HG03280 (cell line): ENCODE measurements around the gene ROBO1.

Experiments
- ATAC-seq: cut with Tn5 transposase; IDR thresholded peaks from one replicate; pipeline ENCODE4 v1.9.1; 2021; ENCODE audit warnings: mild to moderate bottlenecking, moderate library complexity; ENCODE audit not compliant: unreplicated experiment

Gene ROBO1

DNA sequence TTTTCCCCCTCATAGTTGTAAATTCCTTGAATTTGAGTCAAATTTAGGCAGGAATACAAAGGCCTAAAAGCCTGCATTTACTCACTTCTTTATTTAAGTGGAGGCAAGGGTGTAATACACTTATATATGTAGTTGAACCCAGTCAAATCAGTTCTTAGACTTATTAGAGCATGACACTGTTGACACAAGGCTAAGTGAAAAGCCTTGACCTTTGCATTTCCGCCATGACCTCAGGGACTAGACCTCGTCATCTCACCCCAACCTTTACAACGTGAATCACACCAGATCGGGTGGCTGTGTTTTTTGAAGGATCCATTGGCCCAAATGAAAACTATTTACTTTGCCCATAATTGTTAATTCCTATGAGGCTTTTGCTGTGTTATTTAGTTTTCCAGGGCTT lies 774.4 kb downstream of the ROBO1 start:
- no peak for ATAC-seq

DNA sequence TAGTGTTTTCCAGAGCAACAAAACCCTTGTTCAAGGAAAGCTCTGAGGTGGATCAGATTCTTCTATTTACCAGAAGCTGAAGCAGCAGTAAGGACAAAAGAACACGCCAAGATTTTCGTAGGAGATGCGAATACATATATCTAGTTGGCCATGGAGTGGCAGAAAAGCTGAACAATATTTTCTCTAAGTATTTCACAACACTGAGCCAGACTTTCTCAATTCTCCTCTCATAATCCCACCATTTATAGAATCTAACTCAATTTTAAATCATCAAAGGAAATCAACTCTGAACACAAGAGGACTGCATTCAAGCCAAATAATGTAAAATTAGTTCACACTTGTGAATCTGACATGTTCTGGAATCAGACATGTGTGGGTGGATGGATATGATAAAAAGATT lies 775.0 kb downstream of the ROBO1 start:
- no peak for ATAC-seq

DNA sequence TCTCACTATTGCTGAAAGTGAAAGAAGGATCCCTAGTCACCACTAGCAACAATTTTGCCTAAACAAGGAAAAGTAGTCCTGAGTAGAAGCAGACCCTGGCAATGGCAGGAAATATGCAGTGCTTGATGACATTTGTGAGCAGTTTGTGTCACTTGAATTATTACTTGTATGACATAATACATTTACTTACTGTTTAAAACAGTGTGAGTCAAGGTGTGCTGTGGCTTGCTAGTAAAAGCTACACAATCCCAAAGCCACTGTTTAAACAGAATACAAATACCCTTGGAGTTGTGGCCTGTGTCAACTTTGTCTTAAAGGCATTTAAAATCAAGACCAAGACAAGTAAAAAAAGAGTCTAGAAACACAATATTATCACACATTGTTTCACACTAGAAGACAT lies 775.4 kb downstream of the ROBO1 start:
- ATAC-seq = no peak

DNA sequence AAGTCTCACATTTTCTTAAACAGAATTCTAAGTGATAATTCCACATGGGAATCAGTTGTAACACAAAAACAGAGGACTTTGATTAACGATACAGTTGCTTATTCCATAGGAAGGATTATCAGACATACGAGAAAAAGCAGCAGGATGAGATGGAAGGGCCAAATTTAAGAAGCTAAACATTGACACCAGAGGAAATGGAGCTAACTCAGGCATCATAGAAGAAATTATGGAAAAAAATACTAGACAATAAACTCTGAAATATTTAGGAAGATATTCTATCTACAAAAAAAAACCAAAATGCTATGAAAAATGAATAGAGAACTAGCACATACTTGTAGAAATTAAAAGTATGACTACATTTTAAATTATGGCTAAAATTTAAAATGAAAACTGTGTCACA lies 776.1 kb downstream of the ROBO1 start:
- no peak for ATAC-seq

DNA sequence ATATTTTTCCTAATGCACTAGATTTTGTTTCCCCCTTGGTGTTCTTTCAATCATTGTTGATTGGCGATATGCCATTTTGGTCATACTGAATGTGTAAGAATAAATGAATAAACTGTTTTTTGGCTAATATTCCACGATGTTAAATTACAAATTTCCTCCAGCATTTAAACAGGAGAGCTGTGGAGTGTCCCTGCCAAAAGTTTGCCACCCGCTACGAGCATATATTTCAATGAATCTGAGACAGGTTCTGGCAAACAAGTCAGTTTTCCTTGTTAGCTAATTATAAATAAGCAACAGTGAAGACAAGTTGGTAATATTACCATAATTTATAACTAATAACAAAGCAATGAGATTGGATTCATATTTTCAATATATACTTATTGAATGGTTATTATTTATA lies 777.6 kb downstream of the ROBO1 start:
- no peak for ATAC-seq

DNA sequence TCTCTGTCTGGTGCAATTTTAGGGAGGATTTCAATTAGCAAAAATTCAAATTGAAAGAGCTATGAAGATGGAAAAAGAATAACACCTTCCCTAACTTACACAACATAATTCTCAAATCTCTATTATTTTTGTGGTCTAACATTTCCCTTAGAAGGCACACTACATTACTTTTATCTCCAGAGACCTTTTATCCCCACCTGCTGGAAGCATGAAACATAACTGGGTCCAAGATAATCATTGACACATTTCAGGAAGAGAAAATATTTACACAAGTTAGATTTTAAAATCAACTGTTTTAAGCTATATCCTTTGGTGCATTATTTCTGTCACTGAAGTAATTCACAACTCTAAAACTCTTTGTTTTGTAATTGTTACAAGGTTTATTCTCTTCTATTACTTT lies 779.5 kb downstream of the ROBO1 start:
- ATAC-seq = no peak

DNA sequence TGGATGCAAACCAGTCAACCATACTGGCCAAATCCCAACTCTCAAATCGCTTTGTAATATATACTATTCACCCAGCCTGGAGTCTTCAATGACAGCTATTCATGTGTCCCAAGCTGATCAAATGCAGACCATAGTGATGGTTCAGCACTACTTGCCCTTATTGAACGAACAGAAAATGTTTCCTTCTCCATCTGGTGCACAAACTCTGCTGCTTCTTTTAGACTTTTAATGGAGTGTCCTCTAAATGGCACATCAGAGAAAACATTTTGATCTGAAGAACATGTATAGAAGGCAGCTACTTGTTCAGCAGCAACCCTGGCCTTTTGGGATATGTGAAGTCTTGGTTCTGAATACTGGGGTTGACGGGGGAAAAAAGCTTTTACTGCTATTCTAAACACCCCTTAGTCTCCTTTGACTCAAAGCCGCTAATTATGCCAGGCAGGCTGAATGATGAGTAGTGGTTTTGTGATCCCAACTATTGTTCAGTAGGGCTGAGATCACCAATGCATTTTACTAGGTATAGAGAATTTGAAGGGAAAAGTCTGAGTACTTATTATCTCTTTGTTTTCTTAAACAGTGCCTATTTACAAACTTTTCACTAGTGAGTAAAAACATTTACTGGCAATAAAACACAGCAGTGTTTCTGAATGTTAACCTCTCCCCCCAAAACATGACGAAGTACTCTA lies 781.2 kb downstream of the ROBO1 start:
- no peak for ATAC-seq

DNA sequence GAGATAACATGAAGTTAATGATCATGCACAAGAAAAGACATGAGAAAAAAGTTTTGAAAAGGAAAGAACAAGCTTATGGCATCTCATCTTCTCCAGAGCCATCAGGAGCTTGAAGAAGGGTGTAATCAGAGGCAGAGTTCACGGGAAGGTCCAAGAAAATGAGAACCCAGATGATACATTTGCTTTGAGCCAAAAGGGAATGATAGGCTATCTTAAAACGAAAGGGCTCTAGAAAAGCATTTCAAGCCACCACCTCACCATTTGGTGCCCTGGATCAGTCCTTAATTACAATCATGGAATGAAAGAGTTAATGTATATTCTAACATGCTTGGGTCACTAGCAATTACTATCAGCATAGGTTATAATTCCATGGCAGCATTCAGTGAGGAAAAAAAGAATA lies 781.8 kb downstream of the ROBO1 start:
- no peak for ATAC-seq

DNA sequence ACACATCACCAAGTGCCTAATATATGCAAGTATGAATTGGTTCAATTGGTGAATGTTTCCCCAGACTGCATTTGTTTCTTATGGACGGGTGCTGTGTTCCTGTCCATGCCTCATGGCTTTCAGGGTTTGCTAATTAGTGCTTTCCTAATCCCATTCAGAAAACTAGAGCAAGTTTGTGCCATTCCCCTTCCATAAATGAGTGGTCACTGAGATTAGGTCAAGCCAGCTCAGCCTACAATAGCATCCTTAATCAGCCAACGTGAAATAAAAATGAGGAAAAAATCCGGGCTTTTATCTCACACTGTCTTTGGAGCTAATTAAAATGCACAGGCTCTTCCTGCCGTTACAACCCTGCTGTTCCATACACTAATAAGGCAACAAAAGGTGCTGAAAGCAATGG lies 788.8 kb downstream of the ROBO1 start:
- no peak for ATAC-seq

DNA sequence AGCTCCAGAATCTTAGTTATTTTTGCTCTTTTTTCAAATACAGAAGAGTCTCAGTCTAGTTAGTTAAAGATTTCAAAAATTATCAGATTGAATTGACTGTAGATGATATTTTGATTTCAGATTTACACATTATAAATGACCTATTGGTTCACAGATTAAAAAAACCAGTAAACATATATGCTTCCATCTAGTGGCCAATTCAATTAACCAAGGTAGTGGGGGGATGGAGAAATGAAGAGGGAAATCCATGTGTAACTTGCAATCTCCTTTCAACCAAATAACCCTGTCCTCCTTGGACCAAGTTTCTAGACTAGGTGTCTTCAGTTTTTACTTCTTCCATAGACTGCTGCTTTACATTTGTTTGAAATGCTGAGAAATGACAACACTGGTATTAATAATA lies 789.8 kb downstream of the ROBO1 start:
- ATAC-seq = no peak

DNA sequence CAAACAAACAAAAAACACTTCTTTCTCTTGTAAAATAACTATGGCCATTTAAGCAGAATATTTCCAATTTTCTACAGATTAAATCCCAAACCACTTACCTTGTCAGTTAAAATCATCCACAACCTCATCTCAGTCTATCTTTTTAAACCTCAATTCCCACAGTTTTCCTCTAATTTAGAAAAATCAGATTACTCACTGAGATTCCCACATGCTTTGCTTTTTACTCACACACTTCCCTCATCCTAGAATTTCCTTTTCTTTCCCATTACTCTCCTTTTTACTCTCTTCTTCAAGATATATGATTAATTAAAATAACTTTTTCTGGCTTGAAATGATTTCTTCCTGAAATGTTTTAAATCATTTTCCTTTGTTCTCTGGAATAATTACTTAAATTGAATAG lies 790.7 kb downstream of the ROBO1 start:
- no peak for ATAC-seq

DNA sequence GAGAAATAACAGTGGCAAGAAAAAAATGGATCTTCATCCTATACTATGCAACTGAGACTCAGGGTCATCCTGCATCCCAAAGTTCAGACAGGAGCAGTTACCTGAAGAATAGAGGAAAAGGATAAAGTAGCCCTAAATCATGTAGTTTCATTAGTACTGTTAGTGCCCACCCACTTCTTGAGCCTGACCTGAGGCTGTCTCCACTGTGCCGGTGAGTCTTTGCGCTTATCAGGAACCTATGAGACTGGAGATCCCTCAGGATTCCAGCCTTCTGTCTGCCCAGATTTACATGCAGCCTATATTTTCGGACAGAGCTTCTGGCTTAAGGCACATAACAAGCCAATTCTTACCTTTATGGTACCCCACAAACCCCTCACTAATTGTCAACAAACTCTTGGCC lies 791.6 kb downstream of the ROBO1 start:
- ATAC-seq = no peak

DNA sequence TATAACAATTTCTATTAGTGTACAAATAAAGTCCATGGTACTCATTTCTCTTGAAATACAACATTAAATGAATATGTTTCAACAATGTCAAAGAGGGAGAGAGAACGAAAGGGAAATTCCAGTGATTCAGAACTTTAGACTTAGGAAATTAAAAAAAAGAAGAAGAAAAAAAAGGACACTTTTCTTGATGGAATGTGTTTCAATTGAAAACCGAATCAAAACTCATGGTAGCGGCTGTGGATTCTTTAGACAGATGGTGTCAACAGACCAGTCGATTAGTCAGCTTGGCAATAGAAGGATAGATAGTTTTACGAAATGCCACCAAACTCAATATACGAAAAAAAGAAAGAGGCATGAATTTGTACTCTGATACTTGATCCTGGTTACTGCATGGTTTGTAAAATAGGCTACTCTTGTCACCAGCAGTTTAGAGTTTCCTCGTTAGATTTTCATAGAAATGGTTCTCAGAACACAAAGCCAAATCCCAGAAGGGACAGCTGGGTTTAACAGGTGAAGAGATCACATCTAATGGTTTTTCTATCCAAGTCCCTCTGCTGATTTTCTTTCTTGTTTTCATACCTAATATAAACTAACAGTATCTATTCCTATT lies 793.5 kb downstream of the ROBO1 start:
- ATAC-seq = no peak

DNA sequence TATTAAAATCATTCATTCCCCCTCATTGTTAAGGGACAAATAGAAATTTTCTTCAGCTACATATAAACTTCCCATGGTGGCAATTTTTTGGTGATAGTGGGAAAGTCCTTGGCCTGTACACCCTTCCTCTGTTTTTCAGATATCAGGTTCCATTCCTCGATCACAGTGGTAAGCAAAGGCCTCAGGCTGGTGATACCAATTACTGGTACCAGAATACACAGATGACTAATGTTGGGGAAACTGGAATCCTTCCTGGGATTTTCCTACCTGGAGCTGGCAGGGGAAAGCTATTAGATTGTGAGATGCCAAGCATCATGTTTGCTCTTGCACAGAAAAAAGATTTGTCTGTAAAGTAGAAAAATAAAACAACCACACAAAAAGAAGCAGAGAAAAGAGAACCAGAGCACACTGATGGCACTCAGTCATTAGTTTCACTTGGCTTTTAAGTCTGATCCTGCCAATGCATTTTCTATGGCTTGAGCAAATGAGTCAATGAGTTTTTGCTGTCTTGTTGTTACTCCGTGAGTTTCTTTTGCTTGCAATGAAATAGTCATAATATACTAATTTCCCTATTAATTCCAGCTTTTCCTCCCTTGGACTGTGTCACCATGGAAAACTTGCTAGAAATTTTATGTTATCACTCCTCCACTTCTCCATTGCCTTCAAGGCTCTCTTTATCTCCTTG lies 795.0 kb downstream of the ROBO1 start:
- no peak for ATAC-seq

DNA sequence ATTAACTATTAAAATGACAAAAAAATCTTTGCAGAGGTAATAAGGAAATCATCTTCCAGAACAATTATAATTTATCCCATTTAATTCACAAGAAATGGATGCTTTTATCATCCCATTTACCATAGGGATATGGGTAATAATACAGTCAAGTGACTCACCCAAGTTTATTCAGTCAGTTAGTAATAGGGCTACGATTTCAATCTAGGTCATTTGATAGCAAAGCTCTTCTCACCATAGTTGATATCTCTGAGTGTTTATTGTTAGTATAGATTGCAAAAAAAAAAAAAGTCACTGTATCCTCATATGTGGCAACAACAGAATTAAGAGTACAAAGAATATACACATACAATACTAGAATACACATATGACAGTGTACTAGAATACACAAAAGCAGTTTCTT lies 797.1 kb downstream of the ROBO1 start:
- ATAC-seq = no peak

DNA sequence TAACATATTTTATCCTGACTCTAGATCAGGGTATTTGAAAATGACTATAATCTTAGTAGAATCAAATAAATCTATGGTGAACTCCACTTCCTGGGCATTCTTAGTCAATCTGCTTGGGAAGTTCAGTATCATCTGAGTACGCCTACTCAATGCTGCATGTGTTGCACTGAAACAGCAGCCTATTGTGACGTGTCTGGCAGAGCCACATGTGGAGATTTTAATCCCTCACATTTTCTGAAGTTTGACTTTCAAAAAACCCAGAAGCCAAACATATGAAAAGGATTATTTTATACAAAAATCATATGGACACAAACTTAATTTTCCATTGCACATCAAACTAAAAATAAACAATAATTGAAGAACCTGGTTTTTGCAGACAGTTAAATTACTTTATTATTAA lies 798.3 kb downstream of the ROBO1 start:
- no peak for ATAC-seq

DNA sequence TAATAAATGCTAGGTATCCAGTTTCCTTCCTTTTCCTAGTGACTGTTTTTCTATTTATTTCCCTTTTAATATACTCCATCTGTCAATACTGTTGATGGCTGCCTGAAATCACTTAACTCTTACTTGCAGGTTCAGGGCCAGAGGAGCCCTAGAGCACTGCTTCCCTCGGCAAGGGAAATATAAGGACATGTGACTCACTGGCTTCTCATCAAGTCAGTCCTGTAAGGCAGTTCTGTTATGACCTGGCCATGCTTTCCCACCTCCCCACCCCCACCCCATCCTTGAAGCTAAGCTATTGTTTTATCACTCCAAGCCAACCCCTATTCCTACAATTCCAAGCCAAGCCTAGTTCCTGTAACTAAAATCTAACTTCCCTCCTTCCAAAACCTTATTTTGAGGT lies 800.7 kb downstream of the ROBO1 start:
- no peak for ATAC-seq

DNA sequence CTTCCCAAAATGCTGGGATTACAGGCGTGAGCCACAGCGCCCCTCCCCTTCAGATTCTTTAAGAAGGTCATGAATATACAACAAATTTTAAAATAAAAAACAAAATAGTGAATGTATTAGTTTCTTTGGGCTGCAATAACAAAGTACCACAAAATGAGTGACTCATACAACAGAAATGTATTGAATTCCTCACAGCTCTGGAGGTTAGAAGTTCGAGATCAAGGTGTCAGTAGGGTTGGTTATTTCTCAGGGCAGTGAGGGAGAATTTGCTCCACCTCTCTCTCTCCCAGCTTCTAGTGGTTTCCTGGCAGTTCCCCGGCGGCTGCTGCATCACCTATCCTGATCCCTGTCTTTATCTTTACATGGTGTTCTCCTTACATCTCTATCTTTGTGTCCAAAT lies 804.0 kb downstream of the ROBO1 start:
- no peak for ATAC-seq

DNA sequence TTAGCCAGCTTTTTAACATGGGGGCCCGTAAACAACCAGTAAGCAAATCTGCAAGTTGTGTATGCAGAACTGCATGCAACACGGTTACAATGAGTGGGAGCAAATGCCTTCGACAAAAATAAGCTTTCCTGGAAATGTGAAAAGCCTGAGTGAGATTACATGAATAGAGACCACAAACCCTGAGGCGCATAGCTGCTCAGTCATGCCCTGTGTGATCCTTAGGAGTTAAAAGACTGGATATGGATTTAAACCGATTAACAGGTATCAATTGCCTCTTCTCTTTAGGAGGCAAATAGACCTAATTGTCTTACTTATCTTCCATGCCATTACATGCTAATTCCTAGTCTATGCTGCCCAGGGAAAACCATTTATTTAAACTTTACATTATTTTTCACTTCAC lies 810.3 kb downstream of the ROBO1 start:
- ATAC-seq = no peak

DNA sequence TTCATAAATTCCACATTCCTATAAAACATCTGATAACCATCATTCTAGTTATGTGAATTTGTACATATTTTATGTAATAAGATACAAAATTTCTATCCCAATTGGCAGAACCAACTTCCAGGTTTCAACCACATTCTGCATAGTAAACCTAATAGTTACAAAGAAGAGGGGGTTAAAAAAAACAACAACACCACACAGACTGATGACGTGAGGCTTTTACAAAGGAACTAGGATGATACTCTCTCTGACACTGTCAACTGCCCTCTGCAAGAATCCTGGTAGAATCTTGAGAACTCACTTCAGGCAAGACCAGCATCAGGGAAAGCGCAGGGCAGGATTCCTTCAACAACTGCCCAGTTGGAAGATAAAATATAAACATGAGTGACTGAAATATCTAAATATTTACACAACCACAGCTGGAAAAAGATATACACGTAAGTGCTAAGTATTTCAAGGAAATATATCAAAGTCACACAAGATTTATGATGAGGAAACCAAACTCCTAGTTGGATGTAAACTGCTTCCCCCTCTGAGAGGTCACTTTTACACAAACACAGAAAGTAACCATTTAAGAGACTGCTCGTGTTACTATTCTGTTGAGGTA lies 816.4 kb downstream of the ROBO1 start:
- no peak for ATAC-seq

DNA sequence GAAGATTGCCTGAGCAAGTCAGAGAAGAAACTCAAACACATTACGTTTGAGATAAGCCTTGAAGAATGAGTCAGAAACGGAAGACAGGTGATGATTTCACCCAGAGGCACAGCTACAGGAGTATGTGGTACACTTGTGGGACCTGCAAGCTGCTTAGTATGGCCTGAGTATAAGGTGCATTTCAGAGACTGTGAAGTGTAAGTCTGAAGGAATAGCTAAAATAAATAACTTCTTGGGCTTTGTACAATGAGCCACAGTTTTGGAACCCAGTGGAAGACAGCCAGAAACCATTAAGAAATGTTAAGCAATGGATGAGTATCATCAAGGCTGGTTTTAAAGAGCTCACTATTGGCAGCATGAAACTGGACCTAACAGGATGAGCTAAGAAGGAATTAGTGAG lies 826.2 kb downstream of the ROBO1 start:
- no peak for ATAC-seq

DNA sequence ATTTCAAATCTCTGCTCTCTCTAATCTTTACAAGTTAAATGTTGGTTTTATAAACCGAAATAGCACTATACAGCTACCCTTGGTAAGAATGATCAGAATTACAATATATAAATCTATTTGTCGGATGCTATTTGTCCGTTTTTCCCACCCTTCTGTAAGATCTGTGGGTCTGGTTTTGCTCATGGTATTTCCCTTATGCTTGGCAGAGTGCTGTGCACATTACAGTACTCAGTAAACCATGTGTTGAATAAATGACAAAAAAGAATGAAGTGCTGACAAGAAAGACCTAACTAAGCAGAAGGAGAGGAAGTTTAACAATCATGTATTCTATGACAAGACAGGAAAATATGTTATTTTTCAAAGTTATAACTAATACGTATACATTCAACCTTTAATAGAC lies 827.2 kb downstream of the ROBO1 start:
- ATAC-seq = no peak
